Small intestine (tissue), 7 donors: ENCODE measurements around the gene KIF2A. TPM values are rescaled to one million over a fixed set of nuclear protein-coding genes. Genes with fewer than 3 reads are reported as not detected.

Source experiments
- DNase-seq, 2 donors: peaks; one replicate each; pipeline versions ENCODE4 v3.0.0 to v3.0.0-alpha.2; 2013
- FAIRE-seq: peaks from 2 replicates; lab custom pipeline; 2012; peaks lifted over from hg19 to GRCh38; lab: Jason Lieb, UNC
- H3K27ac ChIP-seq, 3 donors: one replicate each; pipeline ENCODE4 v1.5.1; 2013; ENCODE audit warnings: low read length in 2 of 3, mild to moderate bottlenecking in 2 of 3, control low read depth in 1 of 3, inconsistent platforms in 1 of 3, low read depth in 1 of 3, moderate library complexity in 1 of 3
- H3K27me3 ChIP-seq, 3 donors: one replicate each; pipeline ENCODE4 v1.6.1; 2013; ENCODE audit warnings: low read length in 3 of 3, inconsistent platforms in 1 of 3; ENCODE audit not compliant: control insufficient read depth in 3 of 3, insufficient read depth in 3 of 3
- H3K36me3 ChIP-seq, 3 donors: one replicate each; pipeline ENCODE4 v1.6.1; 2013; ENCODE audit warnings: low read length in 3 of 3, inconsistent platforms in 1 of 3, low read depth in 1 of 3, mild to moderate bottlenecking in 1 of 3, moderate library complexity in 1 of 3; ENCODE audit not compliant: control insufficient read depth in 3 of 3, insufficient read depth in 2 of 3
- H3K4me1 ChIP-seq, 3 donors: one replicate each; pipeline ENCODE4 v1.6.1; 2013; ENCODE audit warnings: low read length in 2 of 3, inconsistent platforms in 1 of 3, low read depth in 1 of 3, mild to moderate bottlenecking in 1 of 3, moderate library complexity in 1 of 3; ENCODE audit not compliant: control insufficient read depth in 3 of 3, insufficient read depth in 2 of 3
- H3K4me3 ChIP-seq, 3 donors: one replicate each; pipeline ENCODE4 v1.5.1; 2013; ENCODE audit warnings: low read length in 3 of 3, control low read depth in 1 of 3, inconsistent platforms in 1 of 3, low read depth in 1 of 3, mild to moderate bottlenecking in 1 of 3, moderate library complexity in 1 of 3
- H3K9me3 ChIP-seq, 2 donors: one replicate each; pipeline ENCODE4 v1.6.1; 2013; ENCODE audit warnings: low read depth in 1 of 2, low read length in 1 of 2; ENCODE audit not compliant: control insufficient read depth in 2 of 2, insufficient read depth in 1 of 2
- WGBS, 3 donors: extraction: QIAGEN DNeasy Blood & Tissue Kit; methylation state at CpG; one replicate each; pipeline ENCODE4 v1.1.7; 2013; 5-methylcytosine and 5-hydroxymethylcytosine counted together
- polyA plus RNA-seq, 4 donors: library from polyadenylated mRNA; stranded (reverse) in 3 of 4; unstranded in 1 of 4; fragments of 200-250 nt in 3 of 4; fragments of 120-200 nt in 1 of 4; gene quantifications; one replicate each; pipeline versions ENCODE4 v1.2.1 to v1.2.3, GENCODE V29; 2013
- donor health status: healthy with polysubstance abuse.
- donor health status: control.
- donor health status: control.
- donor health status: Bipolar disorder and iron deficiency.
- donor health status: healthy.

Gene KIF2A
- polyA plus RNA-seq, 4 donors: 10.8 to 34.9 (median 12.9) TPM

DNA sequence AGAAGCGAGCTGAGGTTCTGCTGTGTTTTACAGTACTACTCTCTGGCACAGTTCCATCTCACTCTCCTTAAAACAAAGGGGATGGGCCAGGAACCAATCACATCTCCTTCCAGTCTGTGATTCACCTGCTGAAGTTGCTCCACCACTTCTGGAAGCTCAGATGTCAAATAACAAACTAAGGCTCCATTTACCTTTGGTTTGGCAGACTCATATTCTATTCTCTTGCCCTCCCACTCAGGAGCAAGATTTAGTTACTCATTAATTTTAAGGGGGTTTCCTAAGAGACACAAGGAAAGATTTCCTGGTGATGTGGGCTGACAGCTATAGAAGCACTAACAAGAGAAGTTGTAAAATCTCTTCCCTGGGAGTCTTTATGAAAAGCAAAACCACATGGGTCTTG lies 37.8 kb upstream of the KIF2A start:
- peak; percentile 43 to 73 for DNase-seq
- H3K4me3 ChIP-seq: no peak overlapping the region
- no peak for FAIRE-seq
- H3K9me3 ChIP-seq: no peaks in the 10 kb centered on the region
- peak overlapping the region in 1 of 3 donors; percentile 42 for H3K27ac ChIP-seq
- peaks cover 0 to 13% (median 0%) of the 10 kb centered on the region in 3 donors for H3K4me1 ChIP-seq
- H3K36me3 ChIP-seq: no peaks in the 10 kb centered on the region
- H3K27me3 ChIP-seq: no peaks in the 10 kb centered on the region
- 8 to 58% (median 56%) methylated on average over 1 of the region's 1 CpG for WGBS, 3 donors

DNA sequence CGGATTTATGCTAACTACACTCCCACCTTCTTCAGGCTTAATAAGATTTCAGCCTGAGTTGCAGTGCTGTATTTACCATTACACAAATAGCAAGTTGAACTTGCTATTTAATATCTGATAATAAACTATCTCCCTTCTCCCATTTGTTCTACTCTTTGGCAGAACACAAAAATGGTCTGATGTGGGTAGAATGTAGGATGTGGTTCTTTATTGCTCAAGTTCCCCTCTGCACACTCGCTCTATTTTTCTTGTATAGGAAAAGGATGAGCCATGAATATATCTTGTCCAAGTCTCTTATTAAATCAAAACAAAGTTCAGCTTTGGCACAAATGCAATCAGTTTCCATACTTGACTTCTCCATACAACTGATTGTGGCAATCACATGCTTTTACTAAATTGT lies 37.2 kb upstream of the KIF2A start:
- Histone ChIP-seq H3K4me1 (peaks cover 0 to 13% (median 0%) of the 10 kb centered on the region in 3 donors), H3K4me3 (no peak overlapping the region), H3K27me3 (no peaks in the 10 kb centered on the region), H3K9me3 (no peaks in the 10 kb centered on the region), H3K27ac (peak overlapping the region in 1 of 3 donors; percentile 42), H3K36me3 (no peaks in the 10 kb centered on the region)
- no peak for FAIRE-seq
- no peak for DNase-seq
- WGBS, 3 donors: 54 to 58% (median 56%) methylated on average over 2 of the region's 2 CpGs

DNA sequence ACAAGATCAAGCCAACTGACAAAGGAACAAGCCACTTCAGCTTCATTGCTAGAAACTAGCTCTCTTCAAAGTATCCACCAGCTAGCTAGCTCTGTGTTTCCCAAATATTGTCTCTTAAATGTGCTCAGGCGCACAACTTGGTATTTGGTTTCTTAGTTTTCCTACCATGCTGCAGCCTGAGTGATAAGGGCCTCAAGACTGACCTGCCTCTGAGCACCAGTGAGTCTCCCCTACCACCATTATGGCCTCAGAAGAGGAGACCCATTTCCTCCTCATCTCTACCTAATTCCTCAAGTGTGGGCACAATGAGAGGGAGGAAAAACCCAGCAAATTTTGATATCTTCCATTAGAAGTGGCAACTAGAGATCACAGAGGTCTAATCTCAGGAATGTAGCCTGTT lies 34.6 kb upstream of the KIF2A start:
- no peak overlapping the region for H3K4me3 ChIP-seq
- 87 to 100% (median 91%) methylated on average over 1 of the region's 1 CpG for WGBS, 3 donors
- no peak for FAIRE-seq

DNA sequence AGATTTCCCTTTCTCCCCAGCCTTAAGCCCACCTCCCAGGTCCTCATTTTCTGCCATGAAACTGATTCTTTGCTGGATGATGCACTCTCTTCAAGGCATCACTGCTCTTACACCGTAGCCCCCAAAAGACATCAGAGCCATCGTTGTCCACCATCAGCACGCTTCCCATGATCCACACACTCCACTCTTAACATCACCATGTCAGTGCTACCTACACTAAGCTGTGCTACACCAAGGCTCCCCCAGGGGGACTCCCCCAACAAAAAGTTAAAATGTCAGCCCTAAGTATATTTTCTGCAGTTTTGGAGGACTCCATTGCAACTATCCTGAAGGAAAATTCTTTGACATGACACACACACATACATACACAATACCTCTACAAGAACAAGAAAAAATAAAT lies 34.1 kb upstream of the KIF2A start:
- Histone ChIP-seq H3K36me3 (no peaks in the 10 kb centered on the region), H3K27me3 (no peaks in the 10 kb centered on the region), H3K9me3 (no peaks in the 10 kb centered on the region), H3K4me3 (no peak overlapping the region), H3K4me1 (peaks cover 0 to 13% (median 0%) of the 10 kb centered on the region in 3 donors), H3K27ac (no peak overlapping the region)
- DNase-seq (no peak), FAIRE-seq (no peak)
- WGBS, 3 donors: 97 to 100% (median 98%) methylated on average over 3 of the region's 3 CpGs

More for the DNA sequence above, 34.6 kb upstream of the KIF2A start:
- Histone ChIP-seq H3K27me3 (no peaks in the 10 kb centered on the region), H3K9me3 (no peaks in the 10 kb centered on the region), H3K4me1 (peaks cover 0 to 13% (median 0%) of the 10 kb centered on the region in 3 donors), H3K27ac (no peak overlapping the region), H3K36me3 (no peaks in the 10 kb centered on the region)
- no peak for DNase-seq

DNA sequence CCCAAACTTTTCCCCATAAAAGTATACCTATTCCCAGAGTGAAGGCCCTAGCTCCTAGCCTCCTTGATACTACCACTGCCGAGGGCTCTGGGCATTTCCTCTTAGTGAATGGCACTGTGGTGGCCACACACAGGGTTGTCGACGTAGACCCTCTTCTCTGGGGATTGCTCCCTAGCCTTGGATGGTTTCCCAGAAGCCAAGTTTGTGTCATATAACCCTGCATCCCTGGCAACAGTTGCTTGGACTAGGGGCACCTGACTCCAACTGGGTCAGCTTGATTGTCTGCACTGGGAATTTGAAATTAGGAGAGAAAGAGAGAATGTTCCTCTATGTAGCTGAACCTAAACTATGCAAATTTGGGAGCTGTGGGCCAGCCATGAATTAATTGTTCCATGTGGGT lies 32.3 kb upstream of the KIF2A start:
- H3K9me3 ChIP-seq: no peaks in the 10 kb centered on the region
- H3K36me3 ChIP-seq: no peaks in the 10 kb centered on the region
- 88 to 99% (median 96%) methylated on average over 3 of the region's 3 CpGs for WGBS, 3 donors
- peaks cover 0 to 1% (median 0%) of the 10 kb centered on the region in 3 donors for H3K4me1 ChIP-seq
- H3K4me3 ChIP-seq: no peak overlapping the region
- no peak for FAIRE-seq
- H3K27ac ChIP-seq: no peak overlapping the region
- DNase-seq: no peak
- no peaks in the 10 kb centered on the region for H3K27me3 ChIP-seq

DNA sequence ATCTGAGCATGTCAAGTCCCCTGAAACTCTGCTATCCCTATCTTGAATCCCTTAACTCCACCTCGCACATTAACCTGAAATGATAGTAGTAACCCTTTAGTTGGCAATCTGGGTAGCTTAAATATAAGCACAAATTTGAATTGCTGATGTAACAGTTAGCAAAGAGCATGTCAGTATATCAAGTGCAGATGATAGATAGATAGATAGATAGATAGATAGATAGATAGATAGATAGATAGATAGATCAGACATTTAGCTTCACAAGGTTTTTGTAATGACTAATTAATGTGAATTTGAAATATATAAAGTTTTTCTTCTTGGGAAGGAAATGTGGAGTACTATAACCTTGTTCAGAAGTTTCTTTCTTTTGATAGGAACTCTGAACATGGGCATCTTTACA lies 30.4 kb upstream of the KIF2A start:
- no peaks in the 10 kb centered on the region for H3K27me3 ChIP-seq
- no peaks in the 10 kb centered on the region for H3K36me3 ChIP-seq
- H3K4me1 ChIP-seq: no peaks in the 10 kb centered on the region
- no peak for FAIRE-seq
- no peaks in the 10 kb centered on the region for H3K9me3 ChIP-seq
- H3K27ac ChIP-seq: no peak overlapping the region
- H3K4me3 ChIP-seq: no peak overlapping the region
- no peak for DNase-seq
- WGBS, 3 donors: 74 to 80% (median 79%) methylated on average over 1 of the region's 1 CpG

DNA sequence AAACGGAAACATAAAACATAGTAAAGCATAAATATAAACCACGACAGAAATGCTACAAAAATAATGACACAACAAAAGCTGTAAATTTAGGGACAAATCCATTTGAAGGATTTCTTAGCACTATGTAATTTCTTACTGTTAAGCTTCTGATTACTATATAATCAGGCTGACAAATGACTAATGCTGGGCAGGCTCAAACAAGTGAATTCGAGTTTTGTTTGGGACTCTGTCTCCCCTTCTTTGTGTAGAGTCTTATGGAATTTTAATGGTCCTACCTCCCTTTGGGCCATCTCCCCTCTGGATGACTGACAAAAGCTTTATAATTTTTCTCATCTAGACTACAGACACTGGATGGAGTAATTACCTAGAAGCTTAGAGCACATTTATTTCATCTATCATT lies 24.6 kb upstream of the KIF2A start:
- H3K36me3 ChIP-seq: no peaks in the 10 kb centered on the region
- no peak overlapping the region for H3K4me3 ChIP-seq
- FAIRE-seq (no peak), DNase-seq (no peak)
- WGBS, 3 donors: 77 to 85% (median 81%) methylated on average over 3 of the region's 3 CpGs
- peaks cover 0 to 9% of the 10 kb centered on the region in 2 donors for H3K9me3 ChIP-seq
- H3K27me3 ChIP-seq: no peaks in the 10 kb centered on the region
- peaks cover 0 to 14% (median 4%) of the 10 kb centered on the region in 3 donors for H3K4me1 ChIP-seq
- H3K27ac ChIP-seq: no peak overlapping the region

DNA sequence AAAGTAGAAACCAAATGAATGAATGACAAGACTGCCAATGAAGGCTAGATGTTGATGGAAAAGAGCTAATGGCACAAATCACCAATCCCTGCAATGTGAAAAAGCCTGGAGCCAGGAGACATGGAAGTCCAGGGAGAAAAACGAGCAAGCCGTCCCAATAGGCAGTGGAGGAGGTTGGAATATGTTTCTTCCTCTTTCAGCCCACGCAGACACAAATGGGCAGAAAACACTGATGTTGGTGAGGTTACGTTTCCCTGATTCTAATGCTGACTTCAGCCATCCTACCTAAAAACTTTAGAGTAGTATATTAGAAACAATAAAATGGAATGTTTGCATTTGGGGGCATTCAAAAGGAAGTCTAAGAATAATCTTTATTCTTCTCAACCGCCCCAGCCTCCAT lies 23.9 kb upstream of the KIF2A start:
- Histone ChIP-seq H3K9me3 (peaks cover 0 to 9% of the 10 kb centered on the region in 2 donors), H3K27ac (peak overlapping the region in 1 of 3 donors; percentile 80), H3K4me3 (no peak overlapping the region), H3K27me3 (no peaks in the 10 kb centered on the region), H3K4me1 (peaks cover 0 to 14% (median 4%) of the 10 kb centered on the region in 3 donors), H3K36me3 (no peaks in the 10 kb centered on the region)
- 56 to 77% (median 65%) methylated on average over 5 of the region's 5 CpGs for WGBS, 3 donors
- FAIRE-seq (no peak), DNase-seq (no peak)

DNA sequence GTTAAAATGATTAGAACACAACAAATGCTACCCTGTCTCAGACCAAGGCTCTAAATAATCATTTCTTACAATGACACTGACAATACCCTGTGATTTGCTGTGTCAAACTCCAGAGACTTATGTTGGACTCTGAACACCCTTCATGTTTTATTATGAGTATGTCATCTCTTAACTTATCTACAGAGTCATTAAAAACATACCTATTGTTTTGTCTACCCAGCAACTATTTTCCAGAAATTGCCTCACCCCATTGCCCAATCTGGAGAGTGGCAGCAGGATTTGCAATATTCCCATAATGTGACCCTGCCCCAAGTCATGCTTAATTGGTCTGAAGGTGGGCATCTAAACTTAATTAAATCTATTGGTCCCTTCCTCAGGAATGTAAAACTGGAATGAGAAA lies 23.0 kb upstream of the KIF2A start:
- H3K4me3 ChIP-seq: no peak overlapping the region
- peak; percentile 86 to 91 for DNase-seq
- H3K27me3 ChIP-seq: no peaks in the 10 kb centered on the region
- no peak for FAIRE-seq
- peak overlapping the region in 1 of 3 donors; percentile 80 for H3K27ac ChIP-seq
- H3K9me3 ChIP-seq: peaks cover 0 to 9% of the 10 kb centered on the region in 2 donors
- H3K4me1 ChIP-seq: peaks cover 0 to 14% (median 4%) of the 10 kb centered on the region in 3 donors
- no peaks in the 10 kb centered on the region for H3K36me3 ChIP-seq
